K562 (cell line): ENCODE measurements around the gene PPM1H. TPM values are rescaled to one million over a fixed set of nuclear protein-coding genes. Genes with fewer than 3 reads are reported as not detected.

Source experiments
- ATAC-seq: fragments of 200-7000 bp; cut with Tn5 transposase; 3 replicates; pipeline ENCODE4 v1.9.1; 2020; ENCODE audit warnings: moderate library complexity
- BruUV-seq: library from RNA; stranded (reverse); fragments of 400-500 nt; replicated peaks from 2 replicates; lab custom pipeline; 2021; lab: Mats Ljungman, UMichigan
- CTCF ChIA-PET: fragments of 300-600 bp; formaldehyde crosslinking; extraction: SDS; loops from one replicate; lab custom pipeline; 2021; ENCODE audit warnings: low intra/inter-chr PET ratio; lab: Yijun Ruan, JAX
- POLR2A ChIA-PET: fragments of 300-600, 350-650 bp; sonication (Branson Sonifier 250); formaldehyde crosslinking; extraction: SDS; loops from one replicate; lab custom pipeline; 2021; ENCODE audit warnings: antibody characterized with exemption, inconsistent platforms; lab: Yijun Ruan, JAX
- DNase-seq, 4 experiments: peaks; one replicate each; pipeline versions ENCODE4 v3.0.0 to v3.0.0-alpha.2; 2011 to 2018; ENCODE audit warnings: low spot score in 3 of 4, mixed read lengths in 3 of 4; ENCODE audit errors: extremely low read depth in 1 of 4
- FAIRE-seq: peaks from 2 replicates; lab custom pipeline; 2011; peaks lifted over from hg19 to GRCh38; lab: Jason Lieb, UNC
- H2AFZ ChIP-seq: 2 replicates; pipeline ENCODE4 v1.6.0; 2011; ENCODE audit warnings: low read depth, low read length, control low read depth, inconsistent platforms
- H3K27ac ChIP-seq: fragments of 200-600 bp; 3 replicates; pipeline ENCODE4 v1.8.0; 2011; ENCODE audit warnings: low read depth, mild to moderate bottlenecking, control low read depth, inconsistent platforms, low read length, moderate library complexity, mixed read lengths; ENCODE audit errors: extremely low read depth
- H3K27me3 ChIP-seq, 2 experiments: fragments of 300-600 bp in 1 of 2; 2 replicates in 1 of 2; 3 replicates in 1 of 2; pipeline versions ENCODE4 v1.6.0 to v1.8.0; 2011; ENCODE audit warnings: inconsistent platforms in 2 of 2, low read length in 2 of 2, mild to moderate bottlenecking in 1 of 2, mixed read lengths in 1 of 2, moderate library complexity in 1 of 2; ENCODE audit not compliant: control insufficient read depth in 2 of 2, insufficient read depth in 2 of 2
- H3K36me3 ChIP-seq: fragments of 300-600 bp; 3 replicates; pipeline ENCODE4 v1.8.0; 2011; ENCODE audit warnings: mild to moderate bottlenecking, low read length, inconsistent platforms; ENCODE audit not compliant: control insufficient read depth, insufficient read depth
- H3K4me1 ChIP-seq, 2 experiments: fragments of 200-600 bp in 1 of 2; replicated peaks in 1 of 2; 2 replicates in 1 of 2; 3 replicates in 1 of 2; pipeline versions ENCODE4 v1.5.1 to v1.8.0; 2011; ENCODE audit warnings: inconsistent platforms in 2 of 2, low read length in 2 of 2, mild to moderate bottlenecking in 1 of 2, mixed read lengths in 1 of 2, moderate library complexity in 1 of 2; ENCODE audit not compliant: control insufficient read depth in 2 of 2, insufficient read depth in 2 of 2
- H3K4me2 ChIP-seq: 2 replicates; pipeline ENCODE4 v1.6.1; 2011; ENCODE audit warnings: low read length, control low read depth, inconsistent platforms, mixed read lengths; ENCODE audit not compliant: insufficient read depth
- H3K4me3 ChIP-seq: fragments of 200-600 bp; sonication (generic), shearing (Covaris generic); 2 replicates; pipeline ENCODE4 v1.5.1; 2016; ENCODE audit warnings: control low read depth, inconsistent platforms
- H3K79me2 ChIP-seq: fragments of 200-600 bp; 3 replicates; pipeline ENCODE4 v1.8.0; 2011; ENCODE audit warnings: low read length, inconsistent platforms; ENCODE audit not compliant: control insufficient read depth, insufficient read depth
- H3K9ac ChIP-seq, 2 experiments: 2 replicates each; pipeline versions ENCODE4 v1.6.0 to v1.6.1; 2011; ENCODE audit warnings: low read depth in 2 of 2, low read length in 2 of 2, control low read depth in 1 of 2, inconsistent platforms in 1 of 2, mild to moderate bottlenecking in 1 of 2, mixed read lengths in 1 of 2; ENCODE audit not compliant: insufficient read depth in 1 of 2
- H3K9me1 ChIP-seq: one replicate; pipeline ENCODE4 v1.6.0; 2011; ENCODE audit warnings: inconsistent platforms, mild to moderate bottlenecking, low read length, moderate library complexity; ENCODE audit not compliant: control insufficient read depth, insufficient read depth
- H3K9me3 ChIP-seq: replicated peaks from 2 replicates; pipeline ENCODE4 v1.5.1; 2011; ENCODE audit warnings: low read depth, low read length, inconsistent platforms; ENCODE audit not compliant: control insufficient read depth, insufficient read depth
- H4K20me1 ChIP-seq: replicated peaks from 2 replicates; pipeline ENCODE4 v1.6.1; 2011; ENCODE audit warnings: low read length, inconsistent platforms, mixed read lengths; ENCODE audit not compliant: control insufficient read depth, insufficient read depth
- BRF2 ChIP-seq: IDR thresholded peaks from 3 replicates; pipeline ENCODE4 v1.6.1; 2011; ENCODE audit warnings: borderline replicate concordance, mild to moderate bottlenecking; ENCODE audit not compliant: insufficient read length, insufficient read depth
- CBX3 ChIP-seq, 2 experiments: IDR thresholded peaks; 1 replicate in 1 of 2; 2 replicates in 1 of 2; pipeline ENCODE4 v1.6.1; 2012; ENCODE audit warnings: inconsistent platforms in 2 of 2, low read length in 2 of 2, borderline replicate concordance in 1 of 2, control low read depth in 1 of 2
- ELK1 ChIP-seq: sonication (generic); formaldehyde crosslinking; IDR thresholded peaks from 2 replicates; pipeline ENCODE4 v1.8.1; 2022; ENCODE audit warnings: missing genetic modification reagents
- GATA2 ChIP-seq: sonication (generic); formaldehyde crosslinking; IDR thresholded peaks from 2 replicates; pipeline ENCODE4 v1.4.0; 2020; ENCODE audit warnings: mild to moderate bottlenecking, missing genetic modification reagents
- RNF2 ChIP-seq: sonication (generic); IDR thresholded peaks from 2 replicates; pipeline ENCODE4 v1.6.1; 2016
- SNAPC5 ChIP-seq: fragments of 250-450 bp; sonication (Bioruptor Pico); IDR thresholded peaks from 2 replicates; pipeline ENCODE4 v1.8.0; 2021; ENCODE audit warnings: moderate library complexity, mild to moderate bottlenecking, inconsistent platforms
- ZNF143 ChIP-seq: sonication (generic); formaldehyde crosslinking; IDR thresholded peaks from 2 replicates; pipeline ENCODE4 v1.9.0; 2022; ENCODE audit warnings: mild to moderate bottlenecking, missing genetic modification reagents
- ZNF518B ChIP-seq: fragments of 250-450 bp; sonication (Bioruptor Pico); IDR thresholded peaks from 2 replicates; pipeline ENCODE4 v1.5.0; 2021; ENCODE audit warnings: mild to moderate bottlenecking, moderate library complexity
- ZNF644 ChIP-seq: fragments of 200-800 bp; sonication (Bioruptor generic); IDR thresholded peaks from 2 replicates; pipeline ENCODE4 v1.6.1; 2016; ENCODE audit warnings: low read depth, missing genetic modification characterization, missing compliant biosample characterization
- ZNF764 ChIP-seq: fragments of 250-450 bp; sonication (Bioruptor Pico); IDR thresholded peaks from 2 replicates; pipeline ENCODE4 v1.4.0; 2020; ENCODE audit warnings: low read depth, mild to moderate bottlenecking, moderate library complexity
- WGBS: fragments of 100-300 bp; shearing (Covaris generic); methylation state at CpG from one replicate; pipeline ENCODE4 v1.1.6; 2016; ENCODE audit warnings: low coverage, mixed read lengths; ENCODE audit not compliant: insufficient coverage; ENCODE audit errors: missing lambda C conversion rate; 5-methylcytosine and 5-hydroxymethylcytosine counted together
- in situ Hi-C: fragments of 300-500 bp; cut with MboI; formaldehyde crosslinking; loops from 4 replicates; pipeline ENCODE4 v1.15.0; 2018; ENCODE audit warnings: inconsistent platforms, mixed read lengths
- intact Hi-C: fragments of 100-400 bp; cut with micrococcal nuclease; formaldehyde crosslinking; loops from 2 replicates; pipeline ENCODE4 v1.14.2; 2022
- polyA plus RNA-seq, 8 experiments: library from polyadenylated mRNA; depleted of rRNA in 4 of 8; stranded (reverse) in 5 of 8; unstranded in 3 of 8; fragments of >200 nt; fragmentation: Nextera tagmentation in 2 of 8; fragmentation: Illumina TruSeq in 1 of 8; extraction: Ambion mirVana in 2 of 8; extraction: Trizol in 1 of 8; gene quantifications; 2 replicates each; pipeline versions ENCODE4 v1.2.1 to v1.2.3, GENCODE V29; 2011 to 2014; ENCODE audit warnings: inconsistent platforms in 1 of 8, missing spikeins in 1 of 8
- total RNA-seq, 7 experiments: library from RNA; depleted of rRNA in 6 of 7; stranded (reverse); fragments of >200 nt in 6 of 7; fragmentation: Illumina TruSeq in 2 of 7; extraction: Trizol in 2 of 7; gene quantifications; 2 replicates each; pipeline versions ENCODE4 v1.2.1 to v1.2.3, GENCODE V29; 2011 to 2021; ENCODE audit warnings: low replicate concordance in 1 of 7

The PPM1H gene
- total and polyA plus RNA-seq, 9 of the 15 experiments (the other 6 are each of a cell fraction or from before 2014, with no cell fraction given): 5.3 to 29.3 (median 11.3) TPM

- POLR2A ChIA-PET: no interaction called here
- no peak overlapping the region for H3K9ac ChIP-seq
- intact Hi-C loops: no loop called here
Observed at GRCh38 chr12:62792236-62792870, 142.6 kb downstream of the PPM1H start.

More at GRCh38 chr12:62792236-62792870, 142.6 kb downstream of the PPM1H start:
- Histone ChIP-seq H3K27ac (no peak overlapping the region), H3K4me3 (no peak overlapping the region), H3K4me1 (no peaks in the 10 kb centered on the region), H4K20me1 (no peaks in the 10 kb centered on the region), H2AFZ (no peak overlapping the region), H3K4me2 (no peak overlapping the region), H3K36me3 (peaks cover 3% of the 10 kb centered on the region; the same call in 1 of the 3 replicates), H3K9me1 (no peaks in the 10 kb centered on the region), H3K79me2 (no peaks in the 10 kb centered on the region), H3K9me3 (no peaks in the 10 kb centered on the region), H3K27me3 (no peaks in the 10 kb centered on the region)
- no TSS peak for BruUV-seq
- TF ChIP-seq CBX3 (IDR thresholded peaks at IDR 0.05; ENCODE audit: borderline replicate concordance in 1 of 2, low read length in 2 of 2) (no peak), SNAPC5 (CRISPR knock-in tag) (no peak), ZNF764 (CRISPR knock-in tag) (no peak), BRF2 (no peak), RNF2 (no peak), ZNF518B (CRISPR knock-in tag) (no peak), ZNF644 (tag) (no peak), ZNF143 (no peak), ELK1 (CRISPR knock-in tag) (no peak), GATA2 (CRISPR knock-in tag) (no peak)
- FAIRE-seq: no peak
- in situ Hi-C loops: loop anchor here (5.0 kb wide), 1 partner anchor 355 kb away; no protein-coding TSS in a partner anchor
- CTCF ChIA-PET: interaction anchor here (3.0 kb wide), 1 partner anchor 210 kb away, joined by 33 read pairs; no protein-coding TSS in a partner anchor
- no peak for DNase-seq
- WGBS: 32% methylated on average over 5 of the region's 5 CpGs
- ATAC-seq: no peak
